Lower leg skin (tissue), 3 donors: ENCODE results near the gene MAP3K19.

Experiments
- POLR2A ChIP-seq, 2 donors: fragments of 450-650 bp; IDR thresholded peaks; one replicate each; pipeline ENCODE4 v1.6.1; 2016 to 2017; ENCODE audit warnings: antibody characterized with exemption in 2 of 2, mild to moderate bottlenecking in 1 of 2, moderate library complexity in 1 of 2
- TF ChIP-seq, protein P1 (sequence below), 3 donors: fragments of 450-650 bp; IDR thresholded peaks; one replicate each; pipeline ENCODE4 v1.5.1; 2016; ENCODE audit warnings: antibody characterized with exemption in 3 of 3, mild to moderate bottlenecking in 3 of 3, moderate library complexity in 2 of 3

- TF ChIP-seq, protein P1, sequence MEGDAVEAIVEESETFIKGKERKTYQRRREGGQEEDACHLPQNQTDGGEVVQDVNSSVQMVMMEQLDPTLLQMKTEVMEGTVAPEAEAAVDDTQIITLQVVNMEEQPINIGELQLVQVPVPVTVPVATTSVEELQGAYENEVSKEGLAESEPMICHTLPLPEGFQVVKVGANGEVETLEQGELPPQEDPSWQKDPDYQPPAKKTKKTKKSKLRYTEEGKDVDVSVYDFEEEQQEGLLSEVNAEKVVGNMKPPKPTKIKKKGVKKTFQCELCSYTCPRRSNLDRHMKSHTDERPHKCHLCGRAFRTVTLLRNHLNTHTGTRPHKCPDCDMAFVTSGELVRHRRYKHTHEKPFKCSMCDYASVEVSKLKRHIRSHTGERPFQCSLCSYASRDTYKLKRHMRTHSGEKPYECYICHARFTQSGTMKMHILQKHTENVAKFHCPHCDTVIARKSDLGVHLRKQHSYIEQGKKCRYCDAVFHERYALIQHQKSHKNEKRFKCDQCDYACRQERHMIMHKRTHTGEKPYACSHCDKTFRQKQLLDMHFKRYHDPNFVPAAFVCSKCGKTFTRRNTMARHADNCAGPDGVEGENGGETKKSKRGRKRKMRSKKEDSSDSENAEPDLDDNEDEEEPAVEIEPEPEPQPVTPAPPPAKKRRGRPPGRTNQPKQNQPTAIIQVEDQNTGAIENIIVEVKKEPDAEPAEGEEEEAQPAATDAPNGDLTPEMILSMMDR (IDR thresholded peaks at IDR 0.05) = no peak
- TF ChIP-seq POLR2A (IDR thresholded peaks at IDR 0.05) = no peak
Observed at GRCh38 chr2:135052042-135052876, 5.0 kb upstream of the MAP3K19 start, which contains the start of gene RAB3GAP1.
